AG20443 (cell line): ENCODE data around the gene IL17D.

ENCODE experiments used
- DNase-seq: peaks from one replicate; pipeline ENCODE4 v3.0.0; 2012; ENCODE audit warnings: low spot score, mixed read lengths

The IL17D gene

GRCh38 chr13:20691616-20692015 is 11.9 kb upstream of the IL17D start:
- no peak for DNase-seq

- DNase-seq, result no peak
Observed at GRCh38 chr13:20696073-20696472, 7.4 kb upstream of the IL17D start.

GRCh38 chr13:20699715-20700114 is 3.8 kb upstream of the IL17D start:
- no peak for DNase-seq

- no peak for DNase-seq
Observed at GRCh38 chr13:20700288-20700687, 3.2 kb upstream of the IL17D start.

GRCh38 chr13:20701461-20701860 is 2.0 kb upstream of the IL17D start:
- DNase-seq, result no peak

GRCh38 chr13:20702530-20702914 is 977 bp upstream of the IL17D start:
- DNase-seq, result no peak

GRCh38 chr13:20703780-20704458 is 420 bp downstream of the IL17D start:
- DNase-seq, result peak; percentile 96

GRCh38 chr13:20704459-20705069 is 1.1 kb downstream of the IL17D start:
- no peak for DNase-seq

GRCh38 chr13:20706661-20707060 is 3.2 kb downstream of the IL17D start:
- DNase-seq, result no peak

- DNase-seq, result no peak
Observed at GRCh38 chr13:20708216-20708615, 4.7 kb downstream of the IL17D start.

GRCh38 chr13:20709369-20709768 is 5.9 kb downstream of the IL17D start:
- no peak for DNase-seq

GRCh38 chr13:20709782-20710181 is 6.3 kb downstream of the IL17D start:
- no peak for DNase-seq

- no peak for DNase-seq
Observed at GRCh38 chr13:20711301-20712044, 8.0 kb downstream of the IL17D start.

GRCh38 chr13:20713014-20713376 is 9.5 kb downstream of the IL17D start:
- no peak for DNase-seq

GRCh38 chr13:20713751-20714150 is 10.3 kb downstream of the IL17D start:
- DNase-seq, result peak; percentile 85

- peak; percentile 47 for DNase-seq
Observed at GRCh38 chr13:20714161-20714560, 10.7 kb downstream of the IL17D start.

GRCh38 chr13:20714563-20715329 is 11.2 kb downstream of the IL17D start:
- peak; percentile 88 for DNase-seq

- DNase-seq, result no peak
Observed at GRCh38 chr13:20715330-20715712, 11.8 kb downstream of the IL17D start.

GRCh38 chr13:20716951-20717350 is 13.5 kb downstream of the IL17D start:
- no peak for DNase-seq

- DNase-seq, result no peak
Observed at GRCh38 chr13:20717581-20718542, 14.4 kb downstream of the IL17D start.

GRCh38 chr13:20718958-20719566 is 15.6 kb downstream of the IL17D start:
- no peak for DNase-seq
